Hepatocyte (in vitro differentiated cells): ENCODE measurements around the gene DNAH3. TPM values are rescaled to one million over a fixed set of nuclear protein-coding genes. Genes with fewer than 3 reads are reported as not detected.
"Not testable (repeated sequence)": the region's sequence is repeated elsewhere in the genome, so short reads cannot be mapped to it uniquely, and the experiment has no call there.

Experiments used
- DNase-seq: peaks from one replicate; pipeline ENCODE4 v3.0.0-alpha.2; 2016; ENCODE audit warnings: low spot score
- H2AFZ ChIP-seq: fragments of 200-600 bp; sonication (generic); 2 replicates; pipeline ENCODE4 v1.6.0; 2016; ENCODE audit warnings: antibody characterized with exemption, mild to moderate bottlenecking
- H3K27ac ChIP-seq: fragments of 200-600 bp; sonication (generic); 2 replicates; pipeline ENCODE4 v1.5.1; 2016; ENCODE audit warnings: mild to moderate bottlenecking
- H3K27me3 ChIP-seq: fragments of 200-600 bp; sonication (generic); 2 replicates; pipeline ENCODE4 v1.6.1; 2016
- H3K36me3 ChIP-seq: fragments of 200-600 bp; sonication (generic); replicated peaks from 2 replicates; pipeline ENCODE4 v1.5.1; 2016; ENCODE audit warnings: low read depth; ENCODE audit not compliant: insufficient read depth
- H3K4me1 ChIP-seq: fragments of 200-600 bp; sonication (generic); 2 replicates; pipeline ENCODE4 v1.5.1; 2016; ENCODE audit warnings: mild to moderate bottlenecking, moderate library complexity; ENCODE audit not compliant: insufficient read depth
- H3K4me2 ChIP-seq: fragments of 200-600 bp; sonication (generic); 2 replicates; pipeline ENCODE4 v1.6.0; 2016
- H3K4me3 ChIP-seq: fragments of 200-600 bp; sonication (generic); 2 replicates; pipeline ENCODE4 v1.5.1; 2016; ENCODE audit warnings: mild to moderate bottlenecking
- H3K79me2 ChIP-seq: fragments of 200-600 bp; sonication (generic); 2 replicates; pipeline ENCODE4 v1.6.0; 2017; ENCODE audit warnings: mild to moderate bottlenecking
- H3K9me2 ChIP-seq: fragments of 200-600 bp; sonication (generic); replicated peaks from 2 replicates; pipeline ENCODE4 v1.6.0; 2017; ENCODE audit warnings: mild to moderate bottlenecking; ENCODE audit not compliant: insufficient read depth
- H3K9me3 ChIP-seq: fragments of 200-600 bp; sonication (generic); 2 replicates; pipeline ENCODE4 v1.5.1; 2016; ENCODE audit warnings: low read depth, mild to moderate bottlenecking
- H4K20me1 ChIP-seq: fragments of 200-600 bp; sonication (generic); 2 replicates; pipeline ENCODE4 v1.6.0; 2016; ENCODE audit warnings: mild to moderate bottlenecking; ENCODE audit not compliant: insufficient read depth, poor library complexity, severe bottlenecking
- CTCF ChIP-seq: fragments of 200-600 bp; sonication (generic); IDR thresholded peaks from 2 replicates; pipeline ENCODE4 v1.5.1; 2016; ENCODE audit warnings: antibody characterized with exemption, mild to moderate bottlenecking; ENCODE audit not compliant: poor library complexity
- EZH2 ChIP-seq: fragments of 200-600 bp; sonication (generic); IDR thresholded peaks from 2 replicates; pipeline ENCODE4 v1.6.1; 2016; ENCODE audit warnings: antibody characterized with exemption, mild to moderate bottlenecking, borderline replicate concordance
- EZH2phosphoT487 ChIP-seq: fragments of 200-600 bp; sonication (generic); IDR thresholded peaks from one replicate; pipeline ENCODE4 v1.6.1; 2018; ENCODE audit warnings: antibody characterized with exemption, mild to moderate bottlenecking, low read depth, moderate library complexity; ENCODE audit not compliant: unreplicated experiment, severe bottlenecking
- WGBS: methylation state at CpG from one replicate; pipeline ENCODE4 v1.1.6; 2016; ENCODE audit warnings: low lambda C conversion rate; ENCODE audit errors: missing lambda C conversion rate; 5-methylcytosine and 5-hydroxymethylcytosine counted together
- polyA plus RNA-seq: library from polyadenylated mRNA; unstranded; fragments of >200 nt; fragmentation: Nextera tagmentation; extraction: Ambion mirVana; gene quantifications from 2 replicates; pipeline ENCODE4 v1.2.1, GENCODE V29; 2016
- total RNA-seq: library from RNA; depleted of rRNA; stranded (reverse); fragments of >200 nt; gene quantifications from 2 replicates; pipeline ENCODE4 v1.2.3, GENCODE V29; 2014

DNAH3 gene
- total and polyA plus RNA-seq, 2 experiments from 2014 or later = 0.33 to 0.37 TPM

GRCh38 chr16:21053590-21053989 lies 97.1 kb downstream of the DNAH3 start:
- WGBS = 87% methylated on average over 1 of the region's 1 CpG
- no peak overlapping the region for H2AFZ ChIP-seq
- no peak overlapping the region for H3K27ac ChIP-seq

GRCh38 chr16:21048091-21048912 lies 102.3 kb downstream of the DNAH3 start:
- not testable (repeated sequence) for H3K79me2 ChIP-seq, H3K36me3 ChIP-seq, H3K4me3 ChIP-seq, H4K20me1 ChIP-seq, DNase-seq, H3K9me3 ChIP-seq, H3K4me1 ChIP-seq, H3K27ac ChIP-seq, H3K27me3 ChIP-seq, H3K9me2 ChIP-seq
- WGBS = 60% methylated on average over 28 of the region's 31 CpGs
- Histone ChIP-seq H2AFZ (peak overlapping the region; percentile 35), H3K4me2 (peak overlapping the region; percentile 53)

More at GRCh38 chr16:21053590-21053989, 97.1 kb downstream of the DNAH3 start:
- H3K36me3 ChIP-seq = no peaks in the 10 kb centered on the region
- no peak overlapping the region for H3K4me2 ChIP-seq
- no peaks in the 10 kb centered on the region for H3K4me1 ChIP-seq
- no peak for DNase-seq
- H3K27me3 ChIP-seq = no peaks in the 10 kb centered on the region
- no peaks in the 10 kb centered on the region for H3K9me2 ChIP-seq
- H4K20me1 ChIP-seq = no peaks in the 10 kb centered on the region
- H3K9me3 ChIP-seq = no peaks in the 10 kb centered on the region
- no peak for TF ChIP-seq EZH2
- no peak for TF ChIP-seq EZH2phosphoT487
- TF ChIP-seq CTCF = no peak
- H3K4me3 ChIP-seq = no peak overlapping the region
- H3K79me2 ChIP-seq = no peaks in the 10 kb centered on the region

- 88% methylated on average over 7 of the region's 7 CpGs for WGBS
- DNase-seq = no peak
Measured at GRCh38 chr16:21038197-21038596, 112.4 kb downstream of the DNAH3 start.

More at GRCh38 chr16:21038197-21038596, 112.4 kb downstream of the DNAH3 start:
- Histone ChIP-seq H4K20me1 (no peaks in the 10 kb centered on the region), H3K79me2 (no peaks in the 10 kb centered on the region), H3K9me3 (no peaks in the 10 kb centered on the region), H3K9me2 (no peaks in the 10 kb centered on the region), H3K27me3 (no peaks in the 10 kb centered on the region), H3K4me3 (no peak overlapping the region), H3K36me3 (no peaks in the 10 kb centered on the region), H3K27ac (no peak overlapping the region), H2AFZ (no peak overlapping the region), H3K4me1 (no peaks in the 10 kb centered on the region), H3K4me2 (no peak overlapping the region)
- no peak for TF ChIP-seq EZH2phosphoT487
- no peak for TF ChIP-seq CTCF
